HFFc6 (cell line): ENCODE results near the gene SH3D21. TPM values are rescaled to one million over a fixed set of nuclear protein-coding genes. Genes with fewer than 3 reads are reported as not detected.
A peak's percentile ranks its signal among the peaks of the same experiment; 100 is the strongest.

Experiments
- DNase-seq: peaks from one replicate; pipeline ENCODE4 v3.0.0-alpha.2; 2018
- H3K27ac Mint-ChIP-seq: 2 replicates; pipeline ENCODE4 v1.8.0; 2020; ENCODE audit warnings: mild to moderate bottlenecking, mixed read lengths
- H3K27me3 Mint-ChIP-seq: 2 replicates; pipeline ENCODE4 v1.8.0; 2021; ENCODE audit warnings: mild to moderate bottlenecking, moderate library complexity, mixed read lengths; ENCODE audit not compliant: insufficient read depth
- H3K36me3 Mint-ChIP-seq: 2 replicates; pipeline ENCODE4 v1.8.0; 2021; ENCODE audit warnings: low read depth, mixed read lengths
- H3K4me1 Mint-ChIP-seq: 2 replicates; pipeline ENCODE4 v1.8.0; 2020; ENCODE audit warnings: low read depth, mixed read lengths
- H3K4me3 Mint-ChIP-seq: 2 replicates; pipeline ENCODE4 v1.8.0; 2020; ENCODE audit warnings: mild to moderate bottlenecking, moderate library complexity, mixed read lengths
- H3K9me3 Mint-ChIP-seq: 2 replicates; pipeline ENCODE4 v1.8.0; 2020; ENCODE audit warnings: mild to moderate bottlenecking, mixed read lengths
- CTCF ChIP-seq: fragments of 200-600 bp; sonication (generic); IDR thresholded peaks from 2 replicates; pipeline ENCODE4 v1.5.0; 2021; ENCODE audit warnings: antibody characterized with exemption, mild to moderate bottlenecking
- total RNA-seq, 6 experiments: library from RNA; stranded (reverse); fragmentation: NEBNext Ultra II Directional; extraction: Animal tissue kit (Norgen Biotek cat#: 25700); gene quantifications; 2 replicates in 1 of 6; 3 replicates in 5 of 6; pipeline ENCODE4 v1.2.3, GENCODE V29; 2021

SH3D21 gene
- total RNA-seq, 6 experiments from 2014 or later: 2.7 to 5.3 (median 2.9) TPM

GRCh38 chr1:36303244-36303643 is 2.9 kb upstream of the SH3D21 start:
- Mint-ChIP-seq H3K4me1 (peaks cover 49% of the 10 kb centered on the region), H3K27ac (peak overlapping the region; percentile 20; the same call in 1 of the 2 replicates), H3K36me3 (peaks cover 37% of the 10 kb centered on the region), H3K9me3 (no peaks in the 10 kb centered on the region), H3K4me3 (no peak overlapping the region), H3K27me3 (peaks cover 6% of the 10 kb centered on the region)
- TF ChIP-seq CTCF: no peak
- no peak for DNase-seq

- TF ChIP-seq CTCF: no peak
- peak overlapping the region; percentile 20 for H3K27ac Mint-ChIP-seq
- DNase-seq: no peak
- peaks cover 49% of the 10 kb centered on the region for H3K4me1 Mint-ChIP-seq
- H3K36me3 Mint-ChIP-seq: peaks cover 37% of the 10 kb centered on the region
- H3K27me3 Mint-ChIP-seq: peaks cover 6% of the 10 kb centered on the region
- H3K4me3 Mint-ChIP-seq: no peak overlapping the region
- H3K9me3 Mint-ChIP-seq: no peaks in the 10 kb centered on the region
Measured at GRCh38 chr1:36303650-36304360, 2.4 kb upstream of the SH3D21 start.

GRCh38 chr1:36304521-36304920 is 1.6 kb upstream of the SH3D21 start:
- Mint-ChIP-seq H3K27me3 (peaks cover 6% of the 10 kb centered on the region), H3K4me1 (peaks cover 48% of the 10 kb centered on the region), H3K36me3 (peaks cover 41% of the 10 kb centered on the region), H3K9me3 (no peaks in the 10 kb centered on the region), H3K27ac (no peak overlapping the region), H3K4me3 (no peak overlapping the region)
- no peak for DNase-seq
- no peak for TF ChIP-seq CTCF

- Mint-ChIP-seq H3K27ac (peak overlapping the region; percentile 53), H3K4me3 (no peak overlapping the region; the same call in 1 of the 2 replicates), H3K27me3 (peaks cover 6% of the 10 kb centered on the region), H3K4me1 (peaks cover 41% of the 10 kb centered on the region), H3K36me3 (peaks cover 40% of the 10 kb centered on the region), H3K9me3 (no peaks in the 10 kb centered on the region)
- DNase-seq: no peak
- no peak for TF ChIP-seq CTCF
Measured at GRCh38 chr1:36304970-36305914, 926 bp upstream of the SH3D21 start.

GRCh38 chr1:36305915-36306209 is 306 bp upstream of the SH3D21 start:
- Mint-ChIP-seq H3K27ac (peak overlapping the region; percentile 53), H3K4me3 (no peak overlapping the region)
- TF ChIP-seq CTCF: no peak

More at GRCh38 chr1:36305915-36306209, 306 bp upstream of the SH3D21 start:
- peaks cover 35% of the 10 kb centered on the region for H3K4me1 Mint-ChIP-seq
- no peak for DNase-seq
- no peaks in the 10 kb centered on the region for H3K9me3 Mint-ChIP-seq
- peaks cover 6% of the 10 kb centered on the region for H3K27me3 Mint-ChIP-seq
- H3K36me3 Mint-ChIP-seq: peaks cover 38% of the 10 kb centered on the region
